ENCODE results near the gene TMEM141. TPM values are rescaled to one million over a fixed set of nuclear protein-coding genes. Genes with fewer than 3 reads are reported as not detected.

Gene TMEM141
- total and polyA plus RNA-seq, 10 of the 15 experiments (the other 5 are each of a cell fraction or from before 2014, with no cell fraction given) = 7.8 to 48.6 (median 34.4) TPM

DNA sequence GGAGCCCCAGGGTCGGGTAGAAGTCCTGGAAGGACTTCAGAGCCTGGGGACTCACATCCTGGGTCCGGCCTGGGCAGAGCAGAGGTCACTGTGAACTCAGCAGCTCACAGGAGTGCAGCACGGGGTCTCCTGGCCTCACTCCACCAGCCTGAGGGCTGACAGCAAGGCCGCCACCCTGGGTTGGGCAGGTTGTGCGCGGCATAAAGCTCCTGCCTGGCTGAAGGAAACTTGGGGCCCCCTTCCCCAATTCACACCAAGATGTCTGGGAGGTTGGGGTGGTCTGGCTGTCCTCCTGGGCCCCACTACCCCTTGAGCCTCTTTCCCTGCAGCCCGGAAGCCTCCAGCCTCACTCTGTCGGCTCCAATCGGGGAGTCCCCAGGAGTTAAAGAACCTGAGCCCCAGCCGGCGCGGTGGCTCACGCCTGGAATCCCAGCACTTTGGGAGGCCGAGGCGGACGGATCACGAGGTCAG is 28.9 kb upstream of the TMEM141 start:
- intact Hi-C loops (cut with micrococcal nuclease; ENCODE audit: unreplicated experiment) = no loop called here
- H3K36me3 ChIP-seq (ENCODE audit: control insufficient read depth in 2 of 2, insufficient read depth in 2 of 2, low read length in 1 of 2) = no peaks in the 10 kb centered on the region
- H3K9me3 ChIP-seq (replicated peaks; ENCODE audit: control insufficient read depth, insufficient read depth, low read length) = no peaks in the 10 kb centered on the region; the same call in 2 of the 3 replicates
- no peak overlapping the region for H3K4me3 ChIP-seq
- ChIA-PET CTCF (interaction anchor here (0.9 to 2.8 kb wide), 2 partner anchors 16 to 287 kb away, joined by 3 to 16 read pairs; no protein-coding TSS in a partner anchor), SMC1A (ENCODE audit: uncharacterized antibody, unreplicated experiment) (no interaction called here), RAD21 (ENCODE audit: unreplicated experiment) (no interaction called here), POLR2A (interaction anchor here (1.4 kb wide), 1 partner anchor 16 kb away, joined by 3 read pairs; no protein-coding TSS in a partner anchor)
- in situ Hi-C loops (cut with MboI) = no loop called here
- H3K4me2 ChIP-seq (ENCODE audit: control insufficient read depth, insufficient read depth) = no peak overlapping the region
- WGBS (ENCODE audit: insufficient coverage, insufficient replicate concordance, low lambda C conversion rate, missing lambda C conversion rate) = 74% methylated on average over 17 of the region's 17 CpGs
- no peak for ATAC-seq
- no TSS peak for BruUV-seq (replicated peaks)
- H3K4me1 ChIP-seq (ENCODE audit: control insufficient read depth, insufficient read depth, low read length) = peaks cover 16% of the 10 kb centered on the region
- no peak for FAIRE-seq
- no peak overlapping the region for H3K27ac ChIP-seq (ENCODE audit: control insufficient read depth, insufficient read depth)
- no peak for TF ChIP-seq RAD21 (IDR thresholded peaks at IDR 0.05; ENCODE audit: insufficient read depth, low read depth, low read length)
- no peak for TF ChIP-seq SP1 (IDR thresholded peaks at IDR 0.05; ENCODE audit: low read depth, low read length)
- no peak for TF ChIP-seq MYC (IDR thresholded peaks at IDR 0.05; ENCODE audit: insufficient read depth, insufficient read length, insufficient replicate concordance, low read length, severe bottlenecking)
- no peak for TF ChIP-seq FOXM1 (IDR thresholded peaks at IDR 0.05; ENCODE audit: low read depth, low read length)
- TF ChIP-seq PAX5 (IDR thresholded peaks at IDR 0.05; ENCODE audit: borderline replicate concordance, low read depth, low read length) = no peak
- TF ChIP-seq ELK1 (IDR thresholded peaks at IDR 0.05; ENCODE audit: low read depth, low read length) = no peak
- no peak for TF ChIP-seq SIX5 (IDR thresholded peaks at IDR 0.05; ENCODE audit: low read depth, low read length, severe bottlenecking)
- TF ChIP-seq, protein P1, sequence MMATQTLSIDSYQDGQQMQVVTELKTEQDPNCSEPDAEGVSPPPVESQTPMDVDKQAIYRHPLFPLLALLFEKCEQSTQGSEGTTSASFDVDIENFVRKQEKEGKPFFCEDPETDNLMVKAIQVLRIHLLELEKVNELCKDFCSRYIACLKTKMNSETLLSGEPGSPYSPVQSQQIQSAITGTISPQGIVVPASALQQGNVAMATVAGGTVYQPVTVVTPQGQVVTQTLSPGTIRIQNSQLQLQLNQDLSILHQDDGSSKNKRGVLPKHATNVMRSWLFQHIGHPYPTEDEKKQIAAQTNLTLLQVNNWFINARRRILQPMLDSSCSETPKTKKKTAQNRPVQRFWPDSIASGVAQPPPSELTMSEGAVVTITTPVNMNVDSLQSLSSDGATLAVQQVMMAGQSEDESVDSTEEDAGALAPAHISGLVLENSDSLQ (IDR thresholded peaks at IDR 0.05) = no peak
- TF ChIP-seq FOS (IDR thresholded peaks at IDR 0.05; ENCODE audit: borderline replicate concordance, extremely low read depth, insufficient read length) = no peak
- TF ChIP-seq IKZF2 (IDR thresholded peaks at IDR 0.05) = no peak
- no peak for TF ChIP-seq NR2C1 (IDR thresholded peaks at IDR 0.05)
- no peak for TF ChIP-seq BCL3 (IDR thresholded peaks at IDR 0.05; ENCODE audit: borderline replicate concordance, insufficient read depth, low read depth, low read length, poor library complexity, severe bottlenecking)
- H3K79me2 ChIP-seq (ENCODE audit: control insufficient read depth, insufficient read depth, low read length) = no peaks in the 10 kb centered on the region
- H4K20me1 ChIP-seq (ENCODE audit: control insufficient read depth, insufficient read depth) = no peaks in the 10 kb centered on the region
- no peak overlapping the region for H2AFZ ChIP-seq (ENCODE audit: control insufficient read depth, low read depth, low read length)
- H3K9ac ChIP-seq (ENCODE audit: control insufficient read depth, insufficient read depth, low read length) = no peak overlapping the region
- DNase-seq (ENCODE audit: low read depth, low spot score) = no peak
- no peaks in the 10 kb centered on the region for H3K27me3 ChIP-seq (replicated peaks in 1 of 2; ENCODE audit: control insufficient read depth in 2 of 2, insufficient read depth in 2 of 2, low read length in 1 of 2)
